Liver (tissue), 9 donors: ENCODE measurements around the gene TRMT44. TPM values are rescaled to one million over a fixed set of nuclear protein-coding genes. Genes with fewer than 3 reads are reported as not detected.

Experiments used
- DNase-seq: peaks from one replicate; pipeline ENCODE4 v3.0.0-alpha.2; 2017; ENCODE audit warnings: low spot score
- H3K27ac ChIP-seq, 2 donors: one replicate each; pipeline ENCODE4 v1.7.0; 2013; ENCODE audit warnings: inconsistent platforms in 2 of 2, low read length in 2 of 2, control low read depth in 1 of 2, low read depth in 1 of 2, mild to moderate bottlenecking in 1 of 2
- H3K27me3 ChIP-seq, 4 donors: one replicate each; pipeline versions ENCODE4 v1.6.1 to v1.7.0; 2013; ENCODE audit warnings: low read length in 3 of 4, inconsistent platforms in 1 of 4, mild to moderate bottlenecking in 1 of 4, moderate library complexity in 1 of 4; ENCODE audit not compliant: control insufficient read depth in 4 of 4, insufficient read depth in 4 of 4
- H3K36me3 ChIP-seq, 4 donors: one replicate each; pipeline versions ENCODE4 v1.6.1 to v1.7.0; 2013; ENCODE audit warnings: low read length in 3 of 4, mild to moderate bottlenecking in 3 of 4, low read depth in 1 of 4, moderate library complexity in 1 of 4; ENCODE audit not compliant: control insufficient read depth in 4 of 4, insufficient read depth in 3 of 4
- H3K4me1 ChIP-seq, 4 donors: one replicate each; pipeline versions ENCODE4 v1.6.1 to v1.7.0; 2013; ENCODE audit warnings: low read length in 3 of 4, mild to moderate bottlenecking in 3 of 4, moderate library complexity in 1 of 4; ENCODE audit not compliant: control insufficient read depth in 4 of 4, insufficient read depth in 4 of 4
- H3K4me3 ChIP-seq, 3 donors: one replicate each; pipeline versions ENCODE4 v1.6.1 to v1.7.0; 2013; ENCODE audit warnings: low read length in 3 of 3, control low read depth in 1 of 3, low read depth in 1 of 3, mild to moderate bottlenecking in 1 of 3
- H3K9ac ChIP-seq, 2 donors: one replicate each; pipeline ENCODE4 v1.7.0; 2013; ENCODE audit warnings: low read length in 2 of 2, mild to moderate bottlenecking in 2 of 2, moderate library complexity in 2 of 2, control low read depth in 1 of 2, low read depth in 1 of 2
- H3K9me3 ChIP-seq, 4 donors: one replicate each; pipeline versions ENCODE4 v1.6.1 to v1.7.0; 2013; ENCODE audit warnings: low read length in 3 of 4; ENCODE audit not compliant: control insufficient read depth in 4 of 4
- ATF3 ChIP-seq: IDR thresholded peaks from 2 replicates; pipeline ENCODE4 v1.6.1; 2016; ENCODE audit warnings: antibody characterized with exemption
- CTCF ChIP-seq: fragments of 150-350 bp; IDR thresholded peaks from 2 replicates; pipeline ENCODE4 v1.5.1; 2017; ENCODE audit warnings: improper control_type of control experiment, low read depth, low read length; ENCODE audit not compliant: missing input control
- EGR1 ChIP-seq, 2 donors: IDR thresholded peaks; 2 replicates each; pipeline ENCODE4 v1.6.1; 2016 to 2018; ENCODE audit warnings: antibody characterized with exemption in 2 of 2, low read depth in 2 of 2
- FOXA1 ChIP-seq: IDR thresholded peaks from 2 replicates; pipeline ENCODE4 v1.6.1; 2016; ENCODE audit warnings: antibody characterized with exemption
- FOXA2 ChIP-seq: IDR thresholded peaks from 2 replicates; pipeline ENCODE4 v1.6.1; 2016; ENCODE audit warnings: antibody characterized with exemption
- GABPA ChIP-seq, 2 donors: IDR thresholded peaks in 1 of 2; conservative IDR thresholded peaks in 1 of 2; 2 replicates each; pipeline ENCODE4 v1.6.1; 2016; ENCODE audit warnings: antibody characterized with exemption in 2 of 2, mild to moderate bottlenecking in 1 of 2, moderate library complexity in 1 of 2
- HNF4A ChIP-seq, 2 donors: conservative IDR thresholded peaks; 2 replicates each; pipeline ENCODE4 v1.6.1; 2016; ENCODE audit warnings: antibody characterized with exemption in 2 of 2, mild to moderate bottlenecking in 2 of 2
- HNF4G ChIP-seq: IDR thresholded peaks from 2 replicates; pipeline ENCODE4 v1.6.1; 2016; ENCODE audit warnings: antibody characterized with exemption
- JUND ChIP-seq, 2 donors: IDR thresholded peaks; 2 replicates each; pipeline ENCODE4 v1.6.1; 2016; ENCODE audit warnings: antibody characterized with exemption in 2 of 2
- MAX ChIP-seq: IDR thresholded peaks from 2 replicates; pipeline ENCODE4 v1.6.1; 2016; ENCODE audit warnings: antibody characterized with exemption
- NR2F2 ChIP-seq: IDR thresholded peaks from 2 replicates; pipeline ENCODE4 v1.6.1; 2016; ENCODE audit warnings: antibody characterized with exemption
- RAD21 ChIP-seq, 2 donors: IDR thresholded peaks; 2 replicates each; pipeline ENCODE4 v1.6.1; 2016; ENCODE audit warnings: antibody characterized with exemption in 2 of 2, mild to moderate bottlenecking in 2 of 2
- REST ChIP-seq: IDR thresholded peaks from 2 replicates; pipeline ENCODE4 v1.6.1; 2016; ENCODE audit warnings: antibody characterized with exemption, mild to moderate bottlenecking
- RXRA ChIP-seq, 2 donors: IDR thresholded peaks; 2 replicates each; pipeline ENCODE4 v1.6.1; 2017 to 2018; ENCODE audit warnings: antibody characterized with exemption in 2 of 2, mild to moderate bottlenecking in 1 of 2
- SP1 ChIP-seq: IDR thresholded peaks from 2 replicates; pipeline ENCODE4 v1.6.1; 2018; ENCODE audit warnings: antibody characterized with exemption, mild to moderate bottlenecking
- ZBTB33 ChIP-seq: IDR thresholded peaks from 2 replicates; pipeline ENCODE4 v1.6.1; 2016; ENCODE audit warnings: antibody characterized with exemption
- WGBS: extraction: QIAGEN DNeasy Blood & Tissue Kit; methylation state at CpG from one replicate; pipeline ENCODE4 v1.1.7; 2013; 5-methylcytosine and 5-hydroxymethylcytosine counted together
- polyA plus RNA-seq, 2 donors: library from polyadenylated mRNA; stranded (reverse) in 1 of 2; unstranded in 1 of 2; fragments of 200-250 nt in 1 of 2; fragments of >200 nt in 1 of 2; fragmentation: Nextera tagmentation in 1 of 2; extraction: Ambion mirVana in 1 of 2; gene quantifications; one replicate each; pipeline versions ENCODE4 v1.2.1 to v1.2.3, GENCODE V29; 2013 to 2015
- total RNA-seq, 2 donors: library from RNA; depleted of rRNA; stranded (reverse); fragments of >200 nt; gene quantifications; one replicate each; pipeline ENCODE4 v1.2.3, GENCODE V29; 2014
- donor health status: healthy.
- donor health status: healthy.
- donor health status: healthy.
- donor health status: healthy.
- donor health status: healthy.

TRMT44 gene
- total and polyA plus RNA-seq, 4 donors, result 3.0 to 16.0 (median 5.7) TPM

- Histone ChIP-seq H3K9ac (no peak overlapping the region), H3K27ac (peak overlapping the region; percentile 32 to 36), H3K27me3 (no peaks in the 10 kb centered on the region), H3K36me3 (peaks cover 0 to 34% (median 6%) of the 10 kb centered on the region in 4 donors), H3K4me3 (no peak overlapping the region), H3K9me3 (no peaks in the 10 kb centered on the region), H3K4me1 (no peaks in the 10 kb centered on the region)
- no peak for DNase-seq
- WGBS, result 89% methylated on average over 23 of the region's 23 CpGs
- no peak for TF ChIP-seq CTCF
- TF ChIP-seq REST, result no peak
- TF ChIP-seq GABPA (IDR thresholded peaks at IDR 0.05 in 1 of 2, conservative IDR thresholded peaks at IDR 0.05 in 1 of 2), result no peak
- no peak for TF ChIP-seq HNF4A (conservative IDR thresholded peaks at IDR 0.05)
- no peak for TF ChIP-seq JUND (IDR thresholded peaks at IDR 0.05)
- TF ChIP-seq SP1, result no peak
- TF ChIP-seq MAX, result no peak
Observed at GRCh38 chr4:8473198-8473919, 32.8 kb downstream of the TRMT44 start.

GRCh38 chr4:8473920-8474590, 33.5 kb downstream of the TRMT44 start:
- no peak overlapping the region for H3K27ac ChIP-seq
- TF ChIP-seq RXRA (IDR thresholded peaks at IDR 0.05), result no peak
- TF ChIP-seq CTCF, result no peak
- no peak for TF ChIP-seq SP1
- no peak for TF ChIP-seq FOXA2
- no peak for TF ChIP-seq HNF4G
- TF ChIP-seq ZBTB33, result no peak
- TF ChIP-seq REST, result no peak
- TF ChIP-seq RAD21 (IDR thresholded peaks at IDR 0.05), result no peak
- no peak for TF ChIP-seq EGR1 (IDR thresholded peaks at IDR 0.05; ENCODE audit: low read depth in 2 of 2)
- no peak for TF ChIP-seq ATF3
- no peak for TF ChIP-seq FOXA1
- TF ChIP-seq GABPA (IDR thresholded peaks at IDR 0.05 in 1 of 2, conservative IDR thresholded peaks at IDR 0.05 in 1 of 2), result no peak
- TF ChIP-seq NR2F2, result no peak
- H3K4me1 ChIP-seq, result no peaks in the 10 kb centered on the region
- H3K4me3 ChIP-seq, result no peak overlapping the region
- no peak for DNase-seq
- no peaks in the 10 kb centered on the region for H3K27me3 ChIP-seq
- no peaks in the 10 kb centered on the region for H3K9me3 ChIP-seq
- WGBS, result 90% methylated on average over 20 of the region's 20 CpGs
- H3K36me3 ChIP-seq, result peaks cover 0 to 28% (median 6%) of the 10 kb centered on the region in 4 donors
- no peak overlapping the region for H3K9ac ChIP-seq
